HUES6 (cell line): Measurements from ENCODE around the gene NXPH4.

Experiments
- H3K27ac ChIP-seq: 2 replicates; pipeline ENCODE4 v1.7.0; 2013; ENCODE audit warnings: low read depth, mild to moderate bottlenecking, low read length, inconsistent platforms
- H3K27me3 ChIP-seq: 2 replicates; pipeline ENCODE4 v1.6.1; 2013; ENCODE audit warnings: low read length; ENCODE audit not compliant: control insufficient read depth, insufficient read depth
- H3K36me3 ChIP-seq: 2 replicates; pipeline ENCODE4 v1.6.1; 2013; ENCODE audit warnings: low read length; ENCODE audit not compliant: control insufficient read depth, insufficient read depth
- H3K4me1 ChIP-seq: 2 replicates; pipeline ENCODE4 v1.6.1; 2013; ENCODE audit warnings: low read length; ENCODE audit not compliant: control insufficient read depth, insufficient read depth
- H3K4me3 ChIP-seq: 2 replicates; pipeline ENCODE4 v1.5.1; 2013; ENCODE audit warnings: low read depth, low read length
- H3K9ac ChIP-seq: one replicate; pipeline ENCODE4 v1.6.1; 2013; ENCODE audit warnings: mild to moderate bottlenecking, low read length
- H3K9me3 ChIP-seq: 2 replicates; pipeline ENCODE4 v1.6.1; 2013; ENCODE audit warnings: low read depth, low read length; ENCODE audit not compliant: control insufficient read depth, insufficient read depth

Gene NXPH4

DNA sequence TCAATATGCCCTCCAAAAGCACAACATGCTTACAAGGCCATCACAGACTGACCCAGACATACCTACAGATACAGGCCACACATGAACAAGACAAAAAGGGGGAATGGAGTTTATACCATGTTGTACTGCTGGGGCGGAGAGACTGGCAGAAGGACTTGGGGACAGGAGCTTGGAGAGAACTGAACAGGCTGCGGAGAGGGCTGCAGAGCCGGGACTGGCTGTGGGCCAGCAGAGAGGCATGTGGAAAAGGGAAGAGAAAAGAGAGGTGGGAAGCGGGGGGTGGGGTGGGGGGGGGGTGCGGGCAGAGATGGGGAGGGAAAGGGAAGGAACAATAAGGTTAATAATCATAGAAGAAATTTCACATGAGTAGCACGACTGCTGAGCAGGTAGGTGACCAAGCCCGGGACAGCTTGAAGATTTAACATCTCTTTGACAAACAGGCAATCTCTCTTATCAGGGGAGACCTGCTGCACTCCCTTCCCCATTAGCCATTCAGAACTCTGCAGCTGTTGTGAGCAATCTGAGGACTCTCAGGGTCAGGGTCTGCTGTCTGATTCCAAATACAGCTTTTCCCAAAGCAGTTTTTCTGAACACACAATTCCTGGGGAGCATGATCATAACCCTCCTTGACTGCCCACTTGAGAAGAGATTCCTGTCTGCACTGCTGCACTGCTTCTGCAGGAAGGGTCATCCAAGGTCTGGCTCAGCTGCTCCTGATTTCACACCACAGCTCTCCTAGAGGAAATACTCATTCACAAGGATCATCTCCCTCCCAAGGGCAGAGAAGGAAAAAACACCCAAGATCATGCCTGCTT is 56.0 kb downstream of the NXPH4 start:
- Histone ChIP-seq H3K36me3 (peaks cover 32% of the 10 kb centered on the region), H3K27me3 (no peaks in the 10 kb centered on the region), H3K4me3 (no peak overlapping the region), H3K9me3 (no peaks in the 10 kb centered on the region), H3K27ac (no peak overlapping the region), H3K9ac (no peak overlapping the region), H3K4me1 (peaks cover 4% of the 10 kb centered on the region; the same call in 1 of the 2 replicates)

DNA sequence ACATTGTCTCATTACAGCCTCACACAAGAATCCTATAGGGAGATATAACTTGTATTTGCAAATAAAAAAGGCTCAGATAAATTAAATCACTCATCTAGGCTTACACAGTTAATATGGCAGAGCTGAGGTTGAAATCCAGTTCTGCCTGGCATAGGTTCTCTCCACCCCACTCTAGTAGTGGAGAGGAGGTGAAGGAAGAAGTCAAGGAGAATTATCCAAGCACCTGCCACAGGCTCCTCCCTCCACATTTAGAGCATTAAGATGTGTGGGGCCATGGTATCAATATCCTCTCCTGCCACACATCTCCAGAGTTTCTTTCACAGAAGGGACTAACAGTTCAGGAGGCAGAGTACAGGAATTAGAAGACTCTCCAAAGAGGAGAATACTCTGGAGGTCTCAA is 56.9 kb downstream of the NXPH4 start:
- Histone ChIP-seq H3K9ac (no peak overlapping the region), H3K4me3 (no peak overlapping the region), H3K4me1 (peaks cover 4% of the 10 kb centered on the region; the same call in 1 of the 2 replicates), H3K27me3 (no peaks in the 10 kb centered on the region), H3K27ac (no peak overlapping the region), H3K36me3 (peaks cover 30% of the 10 kb centered on the region), H3K9me3 (no peaks in the 10 kb centered on the region)
